HepG2 (cell line): ENCODE measurements around the gene CHID1. TPM values are rescaled to one million over a fixed set of nuclear protein-coding genes. Genes with fewer than 3 reads are reported as not detected.

Source experiments
- CEBPZ ChIP-seq: IDR thresholded peaks from 2 replicates; pipeline ENCODE4 v1.6.1; 2012; ENCODE audit warnings: low read length, improper control_type of control experiment
- ESRRA ChIP-seq: sonication (generic); formaldehyde crosslinking; IDR thresholded peaks from 2 replicates; pipeline ENCODE4 v1.5.1; 2020; ENCODE audit warnings: mild to moderate bottlenecking, low read depth, missing genetic modification reagents
- GATA4 ChIP-seq: sonication (generic); IDR thresholded peaks from 2 replicates; pipeline ENCODE4 v1.6.1; 2016; ENCODE audit warnings: antibody characterized with exemption, low read depth, borderline replicate concordance
- HBP1 ChIP-seq: IDR thresholded peaks from 2 replicates; pipeline ENCODE4 v1.6.1; 2016; ENCODE audit warnings: low read depth, control low read depth
- ISL2 ChIP-seq: sonication (generic); formaldehyde crosslinking; IDR thresholded peaks from 2 replicates; pipeline ENCODE4 v1.5.0; 2020; ENCODE audit warnings: missing genetic modification reagents
- KDM6A ChIP-seq: IDR thresholded peaks from 2 replicates; pipeline ENCODE4 v1.6.1; 2016; ENCODE audit warnings: low read depth
- MIXL1 ChIP-seq: IDR thresholded peaks from 2 replicates; pipeline ENCODE4 v1.6.1; 2016
- NFATC3 ChIP-seq: sonication (generic); formaldehyde crosslinking; IDR thresholded peaks from 2 replicates; pipeline ENCODE4 v1.5.1; 2020; ENCODE audit warnings: mild to moderate bottlenecking, missing genetic modification reagents
- NFRKB ChIP-seq: fragments of 450-650 bp; IDR thresholded peaks from 2 replicates; pipeline ENCODE4 v1.6.1; 2017
- NR2C2 ChIP-seq: sonication (generic); formaldehyde crosslinking; IDR thresholded peaks from 2 replicates; pipeline ENCODE4 v1.4.0; 2020; ENCODE audit warnings: missing genetic modification reagents, mild to moderate bottlenecking, moderate library complexity, borderline replicate concordance
- RFX1 ChIP-seq: fragments of 450-650 bp; IDR thresholded peaks from 2 replicates; pipeline ENCODE4 v1.6.1; 2017
- RNF219 ChIP-seq: sonication (generic); formaldehyde crosslinking; IDR thresholded peaks from 2 replicates; pipeline ENCODE4 v1.5.0; 2020; ENCODE audit warnings: mild to moderate bottlenecking, missing genetic modification reagents
- SALL1 ChIP-seq: sonication (generic); formaldehyde crosslinking; IDR thresholded peaks from 2 replicates; pipeline ENCODE4 v1.8.0; 2022; ENCODE audit warnings: mild to moderate bottlenecking, missing genetic modification reagents
- SAP130 ChIP-seq: IDR thresholded peaks from 2 replicates; pipeline ENCODE4 v1.6.1; 2016; ENCODE audit warnings: low read depth
- TEF ChIP-seq: sonication (generic); formaldehyde crosslinking; IDR thresholded peaks from 2 replicates; pipeline ENCODE4 v1.5.0; 2020; ENCODE audit warnings: missing genetic modification reagents
- ZFP41 ChIP-seq: sonication (generic); formaldehyde crosslinking; IDR thresholded peaks from 2 replicates; pipeline ENCODE4 v1.4.0; 2020; ENCODE audit warnings: mild to moderate bottlenecking, missing genetic modification reagents, borderline replicate concordance
- ZNF138 ChIP-seq: sonication (generic); formaldehyde crosslinking; IDR thresholded peaks from 2 replicates; pipeline ENCODE4 v1.5.0; 2020; ENCODE audit warnings: mild to moderate bottlenecking, low read depth, missing genetic modification reagents
- ZNF704 ChIP-seq: sonication (generic); formaldehyde crosslinking; IDR thresholded peaks from 2 replicates; pipeline ENCODE4 v1.8.1; 2023; ENCODE audit warnings: mild to moderate bottlenecking, inconsistent platforms, moderate library complexity, missing genetic modification reagents, borderline replicate concordance
- ZNF720 ChIP-seq: sonication (generic); formaldehyde crosslinking; IDR thresholded peaks from 2 replicates; pipeline ENCODE4 v1.4.0; 2020; ENCODE audit warnings: missing genetic modification reagents
- polyA plus RNA-seq, 8 experiments: library from polyadenylated mRNA; depleted of rRNA in 3 of 8; stranded (reverse) in 7 of 8; unstranded in 1 of 8; fragments of >200 nt; fragmentation: Illumina TruSeq in 4 of 8; extraction: Trizol in 4 of 8; gene quantifications; 2 replicates each; pipeline versions ENCODE4 v1.2.1 to v1.2.3, GENCODE V29; 2011 to 2016; ENCODE audit warnings: low read depth in 4 of 8, missing spikeins in 1 of 8, mixed read lengths in 1 of 8; ENCODE audit not compliant: insufficient read depth in 1 of 8
- total RNA-seq, 5 experiments: library from RNA; depleted of rRNA; stranded (reverse); fragments of >200 nt; fragmentation: Illumina TruSeq; extraction: Trizol; gene quantifications; 2 replicates each; pipeline ENCODE4 v1.2.3, GENCODE V29; 2016; ENCODE audit warnings: low read depth in 1 of 5
- TF ChIP-seq, protein P1 (sequence below): sonication (generic); formaldehyde crosslinking; IDR thresholded peaks from 2 replicates; pipeline ENCODE4 v1.4.0; 2020; ENCODE audit warnings: mild to moderate bottlenecking, missing genetic modification reagents

Gene CHID1
- total and polyA plus RNA-seq, 2 of the 13 experiments (the other 11 are each of a cell fraction or from before 2014, with no cell fraction given): 65.1 to 93.6 TPM

GRCh38 chr11:842370-843002 lies 68.1 kb downstream of the CHID1 start, which contains the start of the genes POLR2L and TSPAN4 (continued):
- TF ChIP-seq ZFP41 (CRISPR knock-in tag): no peak
- no peak for TF ChIP-seq MIXL1
- TF ChIP-seq CEBPZ: no peak
- no peak for TF ChIP-seq NFATC3 (CRISPR knock-in tag)
- TF ChIP-seq ZNF704 (CRISPR knock-in tag): no peak
- TF ChIP-seq ISL2 (CRISPR knock-in tag): no peak
- peak; percentile 52; the same call in 1 of the 2 replicates for TF ChIP-seq SALL1
- peak; percentile 73; the same call in 1 of the 2 replicates for TF ChIP-seq GATA4
- TF ChIP-seq ESRRA (CRISPR knock-in tag): peak; percentile 53; the same call in 1 of the 2 replicates
- TF ChIP-seq ZNF720 (CRISPR knock-in tag): no peak
- TF ChIP-seq NFRKB: no peak
- TF ChIP-seq KDM6A: no peak
- peak; percentile 99 for TF ChIP-seq SAP130 (CRISPR knock-in tag)
- TF ChIP-seq, protein P1, sequence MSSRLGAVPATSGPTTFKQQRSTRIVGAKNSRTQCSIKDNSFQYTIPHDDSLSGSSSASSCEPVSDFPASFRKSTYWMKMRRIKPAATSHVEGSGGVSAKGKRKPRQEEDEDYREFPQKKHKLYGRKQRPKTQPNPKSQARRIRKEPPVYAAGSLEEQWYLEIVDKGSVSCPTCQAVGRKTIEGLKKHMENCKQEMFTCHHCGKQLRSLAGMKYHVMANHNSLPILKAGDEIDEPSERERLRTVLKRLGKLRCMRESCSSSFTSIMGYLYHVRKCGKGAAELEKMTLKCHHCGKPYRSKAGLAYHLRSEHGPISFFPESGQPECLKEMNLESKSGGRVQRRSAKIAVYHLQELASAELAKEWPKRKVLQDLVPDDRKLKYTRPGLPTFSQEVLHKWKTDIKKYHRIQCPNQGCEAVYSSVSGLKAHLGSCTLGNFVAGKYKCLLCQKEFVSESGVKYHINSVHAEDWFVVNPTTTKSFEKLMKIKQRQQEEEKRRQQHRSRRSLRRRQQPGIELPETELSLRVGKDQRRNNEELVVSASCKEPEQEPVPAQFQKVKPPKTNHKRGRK (CRISPR knock-in tag): no peak
- TF ChIP-seq NR2C2: peak; percentile 41; the same call in 1 of the 2 replicates
- no peak; the same call in 1 of the 2 replicates for TF ChIP-seq ZNF138
- peak; percentile 21; the same call in 1 of the 2 replicates for TF ChIP-seq HBP1 (CRISPR knock-in tag)
- TF ChIP-seq TEF: no peak
- TF ChIP-seq RNF219 (CRISPR knock-in tag): no peak
- TF ChIP-seq RFX1: no peak
